BLaER1 (cell line): ENCODE data around the gene GRK2.
"Not testable (repeated sequence)": the region's sequence is repeated elsewhere in the genome, so short reads cannot be mapped to it uniquely, and the experiment has no call there.

Source experiments
- H3K27ac ChIP-seq: shearing (Covaris generic); formaldehyde crosslinking; 2 replicates; pipeline ENCODE4 v1.8.1; 2022
- H3K27me3 ChIP-seq: shearing (Covaris generic); formaldehyde crosslinking; 2 replicates; pipeline ENCODE4 v1.8.1; 2022
- H3K36me3 ChIP-seq: shearing (Covaris generic); formaldehyde crosslinking; 2 replicates; pipeline ENCODE4 v1.8.1; 2022
- H3K4me1 ChIP-seq: shearing (Covaris generic); formaldehyde crosslinking; 2 replicates; pipeline ENCODE4 v1.8.1; 2022
- H3K4me2 ChIP-seq: shearing (Covaris generic); formaldehyde crosslinking; 2 replicates; pipeline ENCODE4 v1.8.1; 2022
- H3K4me3 ChIP-seq: shearing (Covaris generic); formaldehyde crosslinking; 2 replicates; pipeline ENCODE4 v1.8.1; 2022
- H3K9ac ChIP-seq: shearing (Covaris generic); formaldehyde crosslinking; 2 replicates; pipeline ENCODE4 v1.8.1; 2022
- H3K9me3 ChIP-seq: shearing (Covaris generic); formaldehyde crosslinking; 2 replicates; pipeline ENCODE4 v1.8.1; 2022
- H4K20me1 ChIP-seq: shearing (Covaris generic); formaldehyde crosslinking; 2 replicates; pipeline ENCODE4 v1.8.1; 2022
- Cebpa-rat ChIP-seq: shearing (Covaris generic); IDR thresholded peaks from 2 replicates; pipeline ENCODE4 v1.8.1; 2022

Gene GRK2

GRCh38 chr11:67253872-67254624, 12.2 kb upstream of the GRK2 start:
- no peaks in the 10 kb centered on the region for H3K9me3 ChIP-seq
- H3K27me3 ChIP-seq, result no peaks in the 10 kb centered on the region
- H3K36me3 ChIP-seq, result peaks cover 83% of the 10 kb centered on the region
- H3K4me2 ChIP-seq, result no peak overlapping the region
- H3K4me1 ChIP-seq, result peaks cover 13% of the 10 kb centered on the region
- 0 out of 2 replicates have a peak overlapping the region, but pooled peaks have one; percentile 19 for H3K9ac ChIP-seq
- no peak overlapping the region for H3K27ac ChIP-seq
- H3K4me3 ChIP-seq, result no peak overlapping the region
- TF ChIP-seq Cebpa-rat, result no peak
- peaks cover 80% of the 10 kb centered on the region for H4K20me1 ChIP-seq

GRCh38 chr11:67254798-67255197, 11.5 kb upstream of the GRK2 start:
- no peak for TF ChIP-seq Cebpa-rat
- Histone ChIP-seq H3K27ac (no peak overlapping the region), H3K4me2 (no peak overlapping the region), H3K36me3 (peaks cover 75% of the 10 kb centered on the region), H3K9ac (peak overlapping the region; percentile 19; the same call in 1 of the 2 replicates), H3K9me3 (no peaks in the 10 kb centered on the region), H3K27me3 (0 out of 2 replicates have a peak, but pooled peaks cover 3% of the 10 kb centered on the region), H3K4me3 (no peak overlapping the region), H4K20me1 (peaks cover 75% of the 10 kb centered on the region), H3K4me1 (peaks cover 13% of the 10 kb centered on the region)

- no peak overlapping the region for H3K27ac ChIP-seq
- peak overlapping the region; percentile 19 for H3K9ac ChIP-seq
- peaks cover 70% of the 10 kb centered on the region for H3K36me3 ChIP-seq
- H3K27me3 ChIP-seq, result peaks cover 7% of the 10 kb centered on the region
- H3K4me3 ChIP-seq, result no peak overlapping the region
- H3K9me3 ChIP-seq, result no peaks in the 10 kb centered on the region
- H3K4me2 ChIP-seq, result no peak overlapping the region
- peaks cover 69% of the 10 kb centered on the region for H4K20me1 ChIP-seq
- TF ChIP-seq Cebpa-rat, result no peak
- peaks cover 13% of the 10 kb centered on the region for H3K4me1 ChIP-seq
These were observed 10.9 kb upstream of the GRK2 start for GRCh38 chr11:67255353-67255752.

DNA sequence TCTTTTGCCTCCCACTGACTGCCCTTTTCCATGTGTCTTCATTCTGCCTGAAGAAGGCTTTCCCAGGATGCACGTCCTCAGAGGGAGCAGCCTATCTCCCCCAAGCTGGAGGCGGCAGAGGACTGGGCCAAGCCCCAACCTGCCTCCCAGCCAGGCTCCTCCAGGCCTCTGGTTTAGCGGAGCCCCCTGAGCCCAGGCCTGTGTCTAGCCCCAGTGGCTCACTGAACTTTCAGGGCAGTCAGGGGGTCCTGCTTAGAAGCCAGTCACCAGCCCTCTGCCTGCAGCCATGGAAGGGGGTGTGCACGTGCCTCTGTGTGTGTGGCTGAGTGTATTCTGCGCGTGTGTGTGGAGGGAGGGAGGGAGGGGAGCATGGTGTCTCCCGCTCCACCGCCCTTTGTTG, 10.4 kb upstream of the GRK2 start:
- TF ChIP-seq Cebpa-rat, result no peak

GRCh38 chr11:67256477-67257135, 9.7 kb upstream of the GRK2 start:
- H3K9me3 ChIP-seq, result no peaks in the 10 kb centered on the region
- H3K4me2 ChIP-seq, result peak overlapping the region; percentile 26
- H3K4me1 ChIP-seq, result peaks cover 18% of the 10 kb centered on the region
- peaks cover 19% of the 10 kb centered on the region for H3K27me3 ChIP-seq
- no peak for TF ChIP-seq Cebpa-rat
- H3K27ac ChIP-seq, result no peak overlapping the region
- H3K4me3 ChIP-seq, result no peak overlapping the region
- H3K36me3 ChIP-seq, result peaks cover 57% of the 10 kb centered on the region
- H3K9ac ChIP-seq, result 0 out of 2 replicates have a peak overlapping the region, but pooled peaks have one; percentile 5
- peaks cover 56% of the 10 kb centered on the region for H4K20me1 ChIP-seq

More for the DNA sequence above, 10.4 kb upstream of the GRK2 start:
- Histone ChIP-seq H3K27ac (no peak overlapping the region), H3K4me1 (peaks cover 13% of the 10 kb centered on the region), H3K9ac (peak overlapping the region; percentile 19; the same call in 1 of the 2 replicates), H3K36me3 (peaks cover 65% of the 10 kb centered on the region), H3K9me3 (no peaks in the 10 kb centered on the region), H3K27me3 (peaks cover 13% of the 10 kb centered on the region), H4K20me1 (peaks cover 64% of the 10 kb centered on the region), H3K4me3 (no peak overlapping the region), H3K4me2 (no peak overlapping the region)

GRCh38 chr11:67260406-67260805, 5.9 kb upstream of the GRK2 start:
- Histone ChIP-seq H4K20me1 (peaks cover 18% of the 10 kb centered on the region), H3K4me1 (peaks cover 56% of the 10 kb centered on the region), H3K4me3 (no peak overlapping the region), H3K9me3 (no peaks in the 10 kb centered on the region), H3K36me3 (peaks cover 19% of the 10 kb centered on the region), H3K4me2 (no peak overlapping the region), H3K9ac (no peak overlapping the region), H3K27ac (no peak overlapping the region), H3K27me3 (peaks cover 26% of the 10 kb centered on the region)
- TF ChIP-seq Cebpa-rat, result no peak

GRCh38 chr11:67260885-67261639, 5.2 kb upstream of the GRK2 start:
- not testable (repeated sequence) for H3K27ac ChIP-seq, H3K9me3 ChIP-seq
- peaks cover 62% of the 10 kb centered on the region for H3K4me1 ChIP-seq

DNA sequence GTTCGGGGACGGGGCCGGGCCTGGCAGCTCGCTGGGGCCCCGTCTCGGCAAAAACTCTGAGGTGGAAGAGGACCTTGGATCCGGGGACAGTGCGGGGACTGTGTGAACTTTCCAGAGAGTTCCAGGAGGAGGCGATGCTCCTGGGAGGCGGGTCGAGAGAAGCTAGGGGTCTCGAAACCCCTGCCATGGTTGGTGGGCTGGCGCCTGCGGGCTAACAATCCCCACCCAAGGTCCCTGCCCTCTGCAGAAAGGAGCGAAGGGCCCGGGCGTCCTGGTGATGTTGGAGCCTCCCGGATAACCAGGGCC, 4.7 kb upstream of the GRK2 start:
- H3K36me3 ChIP-seq, result peaks cover 8% of the 10 kb centered on the region
- no peak for TF ChIP-seq Cebpa-rat
- H3K9me3 ChIP-seq, result no peaks in the 10 kb centered on the region
- peak overlapping the region; percentile 80 for H3K4me2 ChIP-seq
- peaks cover 60% of the 10 kb centered on the region for H3K4me1 ChIP-seq
- H3K9ac ChIP-seq, result no peak overlapping the region; the same call in 1 of the 2 replicates
- H4K20me1 ChIP-seq, result peaks cover 9% of the 10 kb centered on the region
- no peak overlapping the region for H3K27ac ChIP-seq
- H3K27me3 ChIP-seq, result peaks cover 26% of the 10 kb centered on the region
- H3K4me3 ChIP-seq, result peak overlapping the region; percentile 36; the same call in 1 of the 2 replicates

More at GRCh38 chr11:67260885-67261639, 5.2 kb upstream of the GRK2 start:
- H3K4me3 ChIP-seq, H3K9ac ChIP-seq: not testable (repeated sequence)
- H3K36me3 ChIP-seq, result peaks cover 13% of the 10 kb centered on the region
- peaks cover 26% of the 10 kb centered on the region for H3K27me3 ChIP-seq
- H4K20me1 ChIP-seq, result peaks cover 13% of the 10 kb centered on the region
- H3K4me2 ChIP-seq, result peak overlapping the region; percentile 80

GRCh38 chr11:67261946-67262681, 4.2 kb upstream of the GRK2 start:
- H3K27ac ChIP-seq, result no peak overlapping the region
- no peak for TF ChIP-seq Cebpa-rat

More at GRCh38 chr11:67261946-67262681, 4.2 kb upstream of the GRK2 start:
- Histone ChIP-seq H3K4me1 (peaks cover 55% of the 10 kb centered on the region), H3K9ac (peak overlapping the region; percentile 32; the same call in 1 of the 2 replicates), H3K27me3 (peaks cover 26% of the 10 kb centered on the region), H3K36me3 (peaks cover 7% of the 10 kb centered on the region), H4K20me1 (peaks cover 4% of the 10 kb centered on the region), H3K4me3 (peak overlapping the region; percentile 36; the same call in 1 of the 2 replicates), H3K9me3 (no peaks in the 10 kb centered on the region), H3K4me2 (peak overlapping the region; percentile 80)
